Right atrium auricular region (tissue), 2 donors: ENCODE results near the gene RBBP7. TPM values are rescaled to one million over a fixed set of nuclear protein-coding genes. Genes with fewer than 3 reads are reported as not detected.
"Not testable (repeated sequence)": the region's sequence is repeated elsewhere in the genome, so short reads cannot be mapped to it uniquely, and the experiment has no call there.

ENCODE experiments used
- DNase-seq: peaks from one replicate; pipeline ENCODE4 v3.0.0-alpha.2; 2019; ENCODE audit warnings: low spot score
- H3K27ac ChIP-seq, 2 donors: fragments of 200-600 bp; sonication (generic); 1 replicate in 1 of 2; 2 replicates in 1 of 2; pipeline ENCODE4 v1.5.1; 2016 to 2019
- H3K27me3 ChIP-seq, 2 donors: fragments of 200-600 bp; sonication (generic); one replicate each; pipeline versions ENCODE4 v1.5.1 to v1.6.0; 2017 to 2019
- H3K36me3 ChIP-seq: fragments of 200-600 bp; sonication (generic); one replicate; pipeline ENCODE4 v1.5.1; 2016
- H3K4me1 ChIP-seq, 2 donors: fragments of 200-600 bp; sonication (generic); one replicate each; pipeline versions ENCODE4 v1.5.1 to v1.6.0; 2017 to 2019
- H3K4me3 ChIP-seq, 2 donors: fragments of 200-600 bp; sonication (generic); 1 replicate in 1 of 2; 2 replicates in 1 of 2; pipeline ENCODE4 v1.5.1; 2017 to 2019; ENCODE audit warnings: mild to moderate bottlenecking in 1 of 2, moderate library complexity in 1 of 2
- H3K9me3 ChIP-seq, 2 donors: fragments of 200-600 bp; sonication (generic); one replicate each; pipeline ENCODE4 v1.5.1; 2019
- CTCF ChIP-seq, 2 donors: fragments of 200-600 bp; sonication (generic); IDR thresholded peaks; one replicate each; pipeline ENCODE4 v1.5.1; 2019; ENCODE audit warnings: antibody characterized with exemption in 2 of 2
- total RNA-seq, 2 donors: library from RNA; depleted of rRNA; stranded (reverse); fragments of >200 nt; gene quantifications; one replicate each; pipeline ENCODE4 v1.1.0, GENCODE V29; 2016

The RBBP7 gene
- total RNA-seq, 2 donors from 2014 or later = 70.7 to 72.2 TPM

- Histone ChIP-seq H3K27me3 (no peaks in the 10 kb centered on the region), H3K36me3 (peaks cover 18% of the 10 kb centered on the region), H3K27ac (no peak overlapping the region), H3K9me3 (no peaks in the 10 kb centered on the region), H3K4me3 (no peak overlapping the region), H3K4me1 (no peaks in the 10 kb centered on the region)
- no peak for DNase-seq
- TF ChIP-seq CTCF (IDR thresholded peaks at IDR 0.05) = no peak
Observed at GRCh38 chrX:16856744-16857143, 13.4 kb downstream of the RBBP7 start.

- not testable (repeated sequence) for H3K27ac ChIP-seq, H3K4me3 ChIP-seq, H3K27me3 ChIP-seq, H3K4me1 ChIP-seq, DNase-seq, H3K9me3 ChIP-seq
- H3K36me3 ChIP-seq = peaks cover 18% of the 10 kb centered on the region
Observed at GRCh38 chrX:16856076-16856404, 14.1 kb downstream of the RBBP7 start.

- H3K4me3 ChIP-seq = no peak overlapping the region
- no peak for DNase-seq
- no peak for TF ChIP-seq CTCF (IDR thresholded peaks at IDR 0.05)
- H3K27me3 ChIP-seq = no peaks in the 10 kb centered on the region
- no peaks in the 10 kb centered on the region for H3K4me1 ChIP-seq
- no peaks in the 10 kb centered on the region for H3K9me3 ChIP-seq
- H3K27ac ChIP-seq = no peak overlapping the region
- H3K36me3 ChIP-seq = peaks cover 18% of the 10 kb centered on the region
Observed at GRCh38 chrX:16855363-16856075, 14.6 kb downstream of the RBBP7 start.

- Histone ChIP-seq H3K4me1 (no peaks in the 10 kb centered on the region), H3K4me3 (no peak overlapping the region), H3K9me3 (no peaks in the 10 kb centered on the region), H3K27ac (no peak overlapping the region), H3K36me3 (peaks cover 23% of the 10 kb centered on the region), H3K27me3 (no peaks in the 10 kb centered on the region)
- no peak for TF ChIP-seq CTCF (IDR thresholded peaks at IDR 0.05)
- no peak for DNase-seq
Observed at GRCh38 chrX:16853537-16853936, 16.6 kb downstream of the RBBP7 start.

DNA sequence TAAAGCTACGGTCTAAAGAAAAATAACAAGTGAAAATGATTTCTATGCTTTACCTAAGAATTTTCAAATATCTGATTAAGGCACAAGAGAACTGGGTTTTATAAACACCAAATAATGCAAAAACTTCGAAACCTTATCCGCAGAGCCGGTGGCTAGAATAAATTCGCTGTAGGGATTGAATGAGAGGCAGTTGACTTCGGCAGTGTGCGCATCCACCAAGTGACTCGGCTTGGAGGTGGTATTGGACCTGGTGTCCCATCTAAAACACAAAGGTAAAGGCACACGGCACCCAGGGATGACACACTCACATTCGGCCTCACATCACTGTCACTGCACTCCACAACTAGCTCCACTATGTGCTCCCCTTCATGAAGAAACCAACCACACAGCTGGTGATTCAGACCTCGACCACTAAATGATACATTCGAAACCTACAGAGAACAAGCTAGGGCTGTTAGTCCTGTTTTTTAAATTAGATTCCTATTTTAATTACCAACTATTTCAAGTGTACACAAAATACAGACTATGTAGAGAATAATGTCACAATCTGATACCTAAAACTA lies 17.5 kb downstream of the RBBP7 start:
- Histone ChIP-seq H3K9me3 (no peaks in the 10 kb centered on the region), H3K36me3 (peaks cover 32% of the 10 kb centered on the region), H3K27ac (no peak overlapping the region), H3K4me1 (no peaks in the 10 kb centered on the region), H3K4me3 (no peak overlapping the region), H3K27me3 (no peaks in the 10 kb centered on the region)
- DNase-seq = no peak
- no peak for TF ChIP-seq CTCF (IDR thresholded peaks at IDR 0.05)

- Histone ChIP-seq H3K9me3 (no peaks in the 10 kb centered on the region), H3K4me1 (no peaks in the 10 kb centered on the region), H3K27ac (no peak overlapping the region), H3K27me3 (no peaks in the 10 kb centered on the region), H3K36me3 (peaks cover 36% of the 10 kb centered on the region), H3K4me3 (no peak overlapping the region)
- TF ChIP-seq CTCF (IDR thresholded peaks at IDR 0.05) = no peak
- no peak for DNase-seq
Observed at GRCh38 chrX:16851827-16852226, 18.3 kb downstream of the RBBP7 start.
